Hematopoietic multipotent progenitor cell (in vitro differentiated cells): Measurements from ENCODE around the gene EGF. TPM values are rescaled to one million over a fixed set of nuclear protein-coding genes. Genes with fewer than 3 reads are reported as not detected.

Experiments used
- DNase-seq, 3 donors: peaks; one replicate each; pipeline ENCODE4 v3.0.0-alpha.2; 2011 to 2015; ENCODE audit warnings: low read depth in 2 of 3, low spot score in 2 of 3
- total RNA-seq: library from RNA; depleted of rRNA; stranded (reverse); fragments of >200 nt; gene quantifications from one replicate; pipeline ENCODE4 v1.2.3, GENCODE V29; 2012

EGF gene
- total RNA-seq, 1 donor, result 1.1 TPM

GRCh38 chr4:109953556-109953955 is 40.9 kb downstream of the EGF start:
- no peak for DNase-seq

- no peak for DNase-seq
These were observed 42.5 kb downstream of the EGF start for GRCh38 chr4:109955146-109955545.

DNA sequence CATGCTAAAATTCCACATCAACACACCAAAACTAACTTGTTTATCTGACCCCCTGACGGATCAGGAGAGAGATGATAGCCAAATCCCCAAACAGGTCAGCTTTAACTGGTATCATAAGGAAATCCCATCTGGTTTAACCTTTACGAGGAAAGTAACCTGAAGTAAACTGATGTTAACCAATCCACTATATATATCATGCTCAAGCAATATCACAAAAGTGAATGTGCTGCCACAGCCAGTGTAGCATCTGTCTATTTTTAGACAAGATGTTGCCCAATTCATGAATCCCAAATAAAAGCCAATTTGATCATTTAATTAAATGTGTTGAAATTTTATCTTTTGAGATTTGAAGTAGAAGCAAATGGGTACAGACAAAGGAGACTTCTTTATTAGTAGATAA is 44.5 kb downstream of the EGF start:
- DNase-seq, result no peak

DNA sequence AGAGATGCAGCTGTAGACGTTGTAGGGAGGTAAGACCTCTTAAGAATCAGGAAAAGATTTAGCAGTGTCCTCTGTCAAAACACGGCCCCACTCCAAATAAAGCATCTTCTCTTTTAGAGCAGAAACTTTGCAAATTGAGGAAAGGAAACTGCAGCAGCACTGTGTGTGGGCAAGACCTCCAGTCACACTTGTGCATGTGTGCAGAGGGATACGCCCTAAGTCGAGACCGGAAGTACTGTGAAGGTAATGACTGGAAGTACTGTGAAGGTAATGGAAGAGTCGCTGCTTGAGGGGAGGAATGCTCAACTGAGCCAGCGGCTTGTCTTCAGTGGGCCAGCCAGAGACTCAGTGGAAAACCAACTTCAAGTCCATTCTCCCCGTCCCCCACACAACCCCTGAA is 46.5 kb downstream of the EGF start:
- no peak for DNase-seq

DNA sequence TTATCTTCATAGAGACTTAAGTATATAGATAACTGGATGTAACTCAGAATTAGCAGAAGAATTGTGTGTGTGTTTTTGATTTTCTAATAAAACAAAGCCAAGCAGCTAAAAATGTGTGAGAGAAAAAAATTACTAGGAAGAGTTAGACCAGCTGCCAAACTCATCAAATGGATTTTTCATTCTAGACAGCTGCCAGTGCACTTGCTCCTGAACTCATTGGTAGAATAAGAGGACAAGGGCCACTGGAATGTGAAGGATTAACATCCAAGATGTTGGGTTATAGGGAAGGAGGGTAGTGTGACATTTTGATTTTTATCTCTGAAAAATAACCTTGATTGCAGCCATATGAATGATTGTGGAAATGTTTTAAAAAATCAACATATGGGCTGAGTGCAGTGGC is 49.7 kb downstream of the EGF start:
- DNase-seq, result no peak

DNA sequence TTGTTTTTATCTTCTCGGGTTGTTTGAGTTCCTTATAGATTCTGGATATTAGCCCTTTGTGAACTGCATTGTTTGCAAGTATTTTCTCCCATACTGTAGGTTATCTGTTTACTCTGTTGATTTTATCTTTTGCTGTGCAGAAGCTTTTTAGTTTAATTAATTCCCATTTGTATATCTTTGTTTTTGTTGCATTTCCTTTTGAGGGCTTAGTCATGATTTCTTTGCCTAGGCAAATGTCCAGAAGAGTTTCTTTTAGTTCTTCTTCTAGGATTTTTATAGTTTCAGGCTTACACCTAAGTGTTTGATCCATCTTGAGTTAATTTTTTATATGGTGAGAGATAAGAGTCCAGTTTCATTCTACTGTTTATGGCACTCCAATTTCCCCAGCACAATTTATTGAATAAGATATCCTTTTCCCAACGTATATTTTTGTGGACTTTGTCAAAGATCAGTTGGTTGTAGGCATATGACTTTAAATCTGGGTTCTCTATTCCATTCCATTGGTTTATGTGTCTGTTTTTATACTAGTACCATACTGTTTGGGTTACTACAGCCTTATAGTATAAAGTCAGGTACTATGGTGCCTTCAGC is 54.3 kb downstream of the EGF start:
- no peak for DNase-seq

DNA sequence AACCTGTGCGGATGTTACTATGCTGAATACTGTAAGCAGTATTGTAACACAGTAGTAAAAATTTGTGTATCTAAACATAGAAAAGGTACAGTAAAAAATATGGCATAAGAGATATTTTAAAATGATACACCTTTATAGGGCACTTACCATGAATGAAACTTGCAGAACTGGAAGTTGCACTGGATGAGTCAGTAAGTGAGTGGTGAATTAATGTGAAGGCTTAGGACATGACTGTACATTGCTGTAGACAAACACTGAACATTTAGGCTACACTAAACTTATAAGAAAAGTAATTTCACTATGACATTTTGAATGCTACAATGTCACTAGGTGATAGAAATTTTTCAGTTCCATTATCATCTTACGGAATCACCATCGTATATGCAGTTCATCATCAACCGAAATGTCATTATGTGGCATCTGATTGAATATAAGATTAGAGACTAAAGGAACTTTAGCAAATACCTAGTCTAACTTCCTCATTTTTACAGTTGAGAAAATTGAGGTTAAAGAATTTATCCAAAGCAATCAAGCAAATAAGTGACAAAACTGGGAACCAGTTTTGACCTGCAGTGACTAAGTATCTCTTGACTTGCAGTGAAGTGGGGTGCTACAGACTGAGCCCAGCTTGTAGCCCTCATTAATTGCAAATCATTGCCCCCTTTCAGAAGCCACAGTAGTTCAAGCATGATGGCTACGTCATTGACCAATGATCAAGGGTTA is 55.3 kb downstream of the EGF start:
- DNase-seq, result peak in 2 of 3 donors; percentile 26 to 67

GRCh38 chr4:109969087-109969486 is 56.4 kb downstream of the EGF start:
- no peak for DNase-seq

DNA sequence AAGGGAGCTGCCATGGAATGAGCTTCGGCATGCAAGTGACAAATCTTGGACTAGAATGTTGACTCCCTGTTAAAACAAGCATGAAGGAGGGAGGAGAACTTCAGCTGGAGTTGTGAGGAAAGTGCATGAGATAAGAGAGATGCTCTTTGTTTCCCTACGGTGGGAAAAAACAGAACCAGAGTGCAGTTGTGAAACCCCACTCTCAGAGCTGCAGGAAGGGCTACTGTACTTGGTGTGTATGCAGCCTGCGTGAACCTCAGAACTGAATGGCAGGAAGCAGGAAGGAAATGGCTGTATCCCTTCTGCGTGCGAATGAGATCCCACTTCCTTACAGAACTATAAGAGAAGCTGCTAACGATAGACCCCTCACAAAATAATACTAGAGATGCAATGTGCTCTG is 57.2 kb downstream of the EGF start:
- DNase-seq, result peak in 1 of 3 donors; percentile 61

DNA sequence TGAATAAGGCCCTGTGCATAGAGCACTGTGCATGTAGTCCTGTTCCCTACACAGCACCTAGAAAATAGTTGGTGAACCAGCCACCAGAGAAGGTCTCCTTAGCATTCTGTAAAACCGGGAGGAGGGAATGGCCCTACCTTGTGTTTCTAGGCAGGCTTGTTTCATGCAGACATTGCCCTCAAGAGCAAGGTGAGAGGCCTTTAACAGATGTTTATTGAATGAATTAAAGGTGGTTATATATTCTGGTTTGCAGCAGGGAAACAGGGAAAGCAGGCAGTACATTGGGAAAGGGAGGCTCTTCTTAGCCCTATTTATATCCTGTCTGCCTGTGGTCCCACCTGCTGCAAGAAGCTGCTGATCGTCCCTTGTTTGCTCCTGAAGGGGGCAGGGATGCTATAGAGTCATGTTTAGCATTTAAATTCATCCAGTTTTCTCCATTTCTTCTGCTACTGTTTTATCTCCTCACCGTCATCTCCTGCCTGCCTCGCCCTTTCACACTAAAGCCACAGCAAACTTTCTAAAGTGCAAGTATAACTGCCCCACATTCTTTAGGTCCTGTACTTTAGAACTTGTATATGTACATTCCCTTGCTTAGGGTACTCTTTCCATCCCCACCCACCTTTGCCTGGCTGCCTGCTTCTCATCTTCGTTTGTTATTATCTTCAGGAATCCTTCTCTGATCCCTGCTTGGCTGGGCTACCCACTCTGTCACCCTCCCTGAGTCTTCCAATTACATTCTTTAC is 60.3 kb downstream of the EGF start:
- no peak for DNase-seq

DNA sequence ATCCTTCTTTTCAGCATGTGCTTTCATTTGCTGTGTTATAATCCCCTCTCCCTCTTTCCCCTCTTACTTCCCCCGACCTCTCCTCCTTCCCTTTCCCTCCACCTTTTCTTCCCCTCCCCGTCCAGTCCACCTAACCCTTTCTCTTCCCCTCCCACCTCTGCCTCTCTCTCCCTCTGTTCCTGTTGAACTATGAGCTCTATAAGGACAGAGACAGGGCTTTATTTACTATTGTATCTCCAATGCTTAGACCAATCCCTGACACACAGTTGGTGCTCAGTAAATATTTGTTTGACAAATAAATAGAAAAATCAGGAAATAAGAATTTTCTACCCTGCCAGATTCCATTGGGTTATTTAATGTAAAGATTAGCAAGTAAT is 60.8 kb downstream of the EGF start:
- DNase-seq, result no peak

DNA sequence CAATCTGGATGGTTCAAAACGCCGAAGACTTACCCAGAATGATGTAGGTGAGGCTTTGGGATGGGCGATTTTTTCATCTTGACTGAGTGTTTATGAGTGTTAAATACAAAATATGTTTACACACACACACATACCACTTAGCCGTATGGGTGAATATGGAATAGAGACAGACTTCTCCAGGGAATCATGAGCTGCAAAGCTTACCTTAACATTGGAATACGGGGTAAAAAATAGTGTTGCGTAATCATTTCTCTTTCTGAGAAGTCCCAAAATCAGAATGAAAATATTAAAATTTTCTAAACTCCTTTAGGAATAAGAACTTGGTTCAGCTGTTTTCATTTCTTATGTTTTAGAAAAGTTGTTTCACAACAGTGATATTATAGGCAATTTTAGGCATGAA is 63.5 kb downstream of the EGF start:
- DNase-seq, result no peak

DNA sequence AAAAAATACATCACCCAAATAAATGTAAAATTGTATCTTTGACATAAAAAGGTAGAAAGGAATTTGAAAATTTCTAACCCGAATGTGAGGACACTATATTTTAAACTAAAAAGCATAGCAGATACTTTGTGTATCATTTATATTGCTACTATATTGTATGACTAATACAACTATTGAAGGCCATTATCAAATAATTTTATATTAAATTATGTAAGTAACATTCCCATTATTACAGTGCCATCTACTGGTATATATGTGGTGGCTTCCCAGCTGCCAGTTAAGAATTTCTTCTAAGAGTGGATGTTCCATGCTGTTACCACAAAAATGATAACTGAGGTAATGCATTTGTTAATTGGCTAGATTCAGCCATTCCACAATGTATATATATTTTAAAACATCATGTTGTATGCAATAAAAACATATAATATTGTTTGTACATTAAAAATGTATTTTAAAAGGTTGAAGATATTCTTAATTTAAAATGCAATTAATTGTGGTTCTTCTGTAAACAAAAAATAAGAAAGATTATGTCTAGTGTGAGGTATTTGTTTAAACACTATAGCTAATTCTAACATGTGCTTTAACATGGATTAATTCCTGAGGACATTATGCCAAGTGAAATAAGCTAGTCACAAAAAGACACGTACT is 65.3 kb downstream of the EGF start:
- DNase-seq, result peak in 1 of 3 donors; percentile 57

GRCh38 chr4:109978704-109979454 is 66.2 kb downstream of the EGF start:
- DNase-seq, result peak in 1 of 3 donors; percentile 8

- DNase-seq, result no peak
These were observed 67.4 kb downstream of the EGF start for GRCh38 chr4:109979920-109980717.

- DNase-seq, result no peak
These were observed 69.3 kb downstream of the EGF start for GRCh38 chr4:109981936-109982335.

DNA sequence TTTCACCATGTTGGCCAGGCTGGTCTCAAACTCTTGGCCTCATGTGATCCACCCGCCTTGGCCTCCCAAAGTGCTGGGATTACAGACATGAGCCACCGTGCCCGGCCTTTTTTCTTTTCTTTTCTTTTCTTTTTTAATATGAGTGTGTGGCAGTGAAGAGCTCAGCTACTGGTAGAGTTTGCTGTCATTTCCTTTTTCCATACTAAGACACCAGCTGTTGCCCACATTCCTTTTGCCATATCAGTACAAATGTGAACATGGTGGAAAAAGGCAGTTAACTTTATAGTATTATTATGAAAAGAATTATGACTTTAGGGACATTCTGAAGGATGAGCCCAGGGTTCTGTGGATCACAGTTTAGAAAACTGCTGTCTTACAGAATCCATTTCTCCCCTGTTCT is 69.8 kb downstream of the EGF start:
- DNase-seq, result no peak

DNA sequence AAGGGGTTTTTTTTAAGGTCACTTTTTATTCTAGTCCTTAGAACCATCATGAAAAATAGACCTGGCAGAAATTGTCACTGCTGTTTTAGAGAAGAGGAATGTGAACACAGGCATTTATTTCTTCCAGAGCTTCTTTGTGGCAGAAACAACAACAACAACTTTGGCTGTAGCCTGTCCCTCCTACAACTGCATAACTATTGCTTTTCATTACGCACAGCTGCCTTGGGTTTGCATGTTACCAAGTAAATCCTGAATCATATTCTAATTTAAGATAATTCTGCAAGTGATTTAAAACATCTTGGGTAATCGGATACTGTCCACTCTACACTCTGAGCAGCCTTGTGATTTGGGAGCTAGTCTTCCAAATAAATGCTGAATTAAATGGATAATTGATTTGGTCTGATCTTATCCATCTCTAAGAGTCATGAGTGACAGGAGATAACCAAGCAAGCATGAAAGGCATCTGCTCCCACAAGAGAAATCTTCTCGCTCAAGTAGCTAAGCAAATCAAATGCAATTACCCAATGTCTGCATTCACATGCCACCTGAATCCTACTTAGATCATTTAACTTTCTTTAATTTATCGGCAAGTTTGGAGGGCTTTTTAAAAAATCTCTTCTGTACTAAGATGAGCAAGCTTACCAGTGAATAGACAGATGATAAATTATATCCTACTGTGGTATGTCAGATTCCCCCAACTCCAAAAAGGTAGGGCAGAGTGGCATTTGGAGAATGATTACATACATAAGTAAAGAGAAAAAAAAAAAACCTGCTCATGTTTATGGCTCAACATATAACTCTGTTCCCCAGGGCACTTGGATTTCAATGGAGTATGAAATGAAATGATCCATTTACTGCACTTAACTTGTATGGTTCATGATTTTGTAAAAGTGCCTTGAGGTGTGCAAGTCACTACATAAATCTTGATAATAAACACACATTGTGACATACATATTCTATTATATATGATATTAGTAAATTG is 73.6 kb downstream of the EGF start:
- no peak for DNase-seq

- DNase-seq, result no peak
These were observed 76.4 kb downstream of the EGF start for GRCh38 chr4:109989044-109989443.
